AG09309 (cell line): ENCODE data around the gene KCNAB2.
A peak's percentile ranks its signal among the peaks of the same experiment; 100 is the strongest.

Source experiments
- DNase-seq: peaks from one replicate; pipeline ENCODE4 v3.0.0-alpha.2; 2010; ENCODE audit warnings: low read depth
- H3K4me3 ChIP-seq: 2 replicates; pipeline ENCODE4 v1.5.1; 2011; ENCODE audit warnings: mild to moderate bottlenecking, low read depth, low read length, moderate library complexity; ENCODE audit not compliant: control insufficient read depth
- TF ChIP-seq, protein P1 (sequence below): IDR thresholded peaks from 2 replicates; pipeline ENCODE4 v1.5.1; 2011; ENCODE audit warnings: mild to moderate bottlenecking, low read depth, low read length, inconsistent platforms; ENCODE audit not compliant: insufficient read depth, control insufficient read depth; ENCODE audit errors: missing control alignments

The KCNAB2 gene

DNA sequence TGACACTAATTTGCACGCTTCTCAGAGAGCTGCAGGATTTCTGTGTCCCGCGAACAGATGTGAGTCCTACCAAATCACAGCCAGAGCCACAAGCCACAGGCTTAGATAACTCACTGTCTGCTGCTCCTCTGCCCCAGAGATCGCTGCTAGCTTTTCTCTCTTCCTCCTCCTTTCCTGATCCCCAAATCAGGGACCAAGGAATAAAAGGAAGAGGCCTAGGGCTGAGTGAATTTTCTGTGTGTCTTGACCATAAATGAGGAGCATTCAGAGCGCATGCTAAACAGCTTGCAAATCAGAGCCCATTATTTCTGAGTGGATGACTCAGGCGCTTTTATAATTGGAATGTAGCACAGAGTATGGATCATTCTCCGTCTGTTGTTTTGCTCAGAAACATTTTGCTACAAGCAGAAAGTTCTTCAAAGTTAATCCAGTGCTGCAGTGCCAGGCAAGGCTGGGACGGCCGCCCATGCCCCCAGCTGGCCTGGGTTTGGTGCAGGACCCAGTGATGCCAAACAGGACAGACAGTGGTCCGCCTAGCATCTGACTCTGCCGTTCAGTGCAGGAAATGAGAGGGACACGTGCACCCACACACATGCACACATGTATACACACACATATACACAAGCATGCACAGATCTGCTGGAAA is 38.2 kb downstream of the KCNAB2 start:
- H3K4me3 ChIP-seq, result no peak overlapping the region
- peak; percentile 34 for DNase-seq
- TF ChIP-seq, protein P1, sequence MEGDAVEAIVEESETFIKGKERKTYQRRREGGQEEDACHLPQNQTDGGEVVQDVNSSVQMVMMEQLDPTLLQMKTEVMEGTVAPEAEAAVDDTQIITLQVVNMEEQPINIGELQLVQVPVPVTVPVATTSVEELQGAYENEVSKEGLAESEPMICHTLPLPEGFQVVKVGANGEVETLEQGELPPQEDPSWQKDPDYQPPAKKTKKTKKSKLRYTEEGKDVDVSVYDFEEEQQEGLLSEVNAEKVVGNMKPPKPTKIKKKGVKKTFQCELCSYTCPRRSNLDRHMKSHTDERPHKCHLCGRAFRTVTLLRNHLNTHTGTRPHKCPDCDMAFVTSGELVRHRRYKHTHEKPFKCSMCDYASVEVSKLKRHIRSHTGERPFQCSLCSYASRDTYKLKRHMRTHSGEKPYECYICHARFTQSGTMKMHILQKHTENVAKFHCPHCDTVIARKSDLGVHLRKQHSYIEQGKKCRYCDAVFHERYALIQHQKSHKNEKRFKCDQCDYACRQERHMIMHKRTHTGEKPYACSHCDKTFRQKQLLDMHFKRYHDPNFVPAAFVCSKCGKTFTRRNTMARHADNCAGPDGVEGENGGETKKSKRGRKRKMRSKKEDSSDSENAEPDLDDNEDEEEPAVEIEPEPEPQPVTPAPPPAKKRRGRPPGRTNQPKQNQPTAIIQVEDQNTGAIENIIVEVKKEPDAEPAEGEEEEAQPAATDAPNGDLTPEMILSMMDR, result no peak

DNA sequence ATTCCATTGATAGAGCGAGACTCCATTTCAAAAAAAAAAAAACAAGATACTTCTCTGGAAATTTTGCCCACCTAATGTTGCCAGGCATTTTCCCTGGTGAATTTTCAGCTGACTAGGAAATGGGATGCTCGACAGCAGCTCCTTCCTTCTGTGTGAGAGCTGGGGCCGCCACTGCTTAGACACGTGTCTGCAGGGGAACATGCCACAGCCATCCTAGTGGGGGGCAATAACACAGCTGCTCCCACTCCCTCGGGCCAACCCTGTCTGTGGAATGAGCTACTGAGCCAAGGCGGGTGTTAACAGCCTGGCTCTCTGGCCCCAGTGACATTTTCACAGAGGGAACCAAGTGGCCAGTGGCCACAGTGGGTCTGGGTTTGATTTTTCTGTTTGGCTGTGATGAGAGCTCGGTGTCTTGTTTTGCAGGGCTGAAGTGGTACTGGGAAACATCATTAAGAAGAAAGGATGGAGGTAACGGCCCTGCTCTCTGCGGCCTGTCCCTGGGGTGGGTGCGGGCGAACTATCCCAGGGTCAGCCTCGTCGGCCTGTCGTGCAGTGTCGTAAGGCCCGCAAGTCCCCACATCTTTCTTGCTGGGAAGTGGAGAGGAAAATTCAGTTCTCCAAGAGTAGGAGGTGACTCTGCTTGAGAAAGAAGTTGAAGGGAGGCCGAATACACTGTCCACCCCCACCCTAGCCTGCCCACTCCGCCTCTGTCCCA is 39.2 kb downstream of the KCNAB2 start:
- DNase-seq, result no peak
- TF ChIP-seq, protein P1, result no peak
- H3K4me3 ChIP-seq, result no peak overlapping the region

DNA sequence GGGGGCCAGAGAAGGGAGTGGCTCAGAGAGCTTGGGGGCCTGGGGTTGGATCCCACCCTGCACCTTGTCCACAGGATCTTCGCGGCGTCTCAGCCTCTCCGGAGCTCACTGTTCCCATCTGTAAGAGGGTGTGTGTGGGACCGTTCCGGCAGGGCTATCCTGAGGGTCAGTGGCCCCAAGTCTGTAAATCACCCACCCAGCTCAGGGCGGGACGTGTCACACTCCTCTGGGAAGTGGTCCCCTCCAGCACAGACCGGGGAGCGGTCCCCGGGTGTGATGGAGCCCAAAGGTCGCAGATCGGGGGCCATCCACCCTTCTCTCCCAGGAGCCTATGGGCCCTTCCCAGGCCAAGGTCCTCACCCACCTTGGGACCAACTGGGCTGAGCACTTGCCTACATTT is 40.0 kb downstream of the KCNAB2 start:
- DNase-seq, result no peak
- TF ChIP-seq, protein P1, result no peak
- no peak overlapping the region for H3K4me3 ChIP-seq

DNA sequence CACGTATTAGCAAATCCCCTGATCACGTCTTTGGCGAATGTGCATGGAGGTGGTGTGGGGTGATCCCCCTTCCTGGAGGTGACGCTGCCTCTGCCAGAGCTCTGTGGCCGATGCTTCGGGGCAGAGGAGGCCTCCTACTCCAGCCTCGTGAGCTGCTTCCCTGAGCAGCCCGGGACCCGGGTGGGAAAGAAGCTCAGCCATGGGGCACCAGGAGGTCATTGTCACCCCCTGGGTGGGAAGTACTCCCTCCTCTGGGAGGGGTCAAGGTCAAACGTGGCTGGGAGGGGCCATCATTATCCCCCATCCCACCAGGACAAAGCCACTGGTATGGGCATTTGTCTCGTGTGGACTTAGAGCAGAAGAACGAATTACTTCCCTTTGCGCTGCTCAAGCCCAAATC is 40.7 kb downstream of the KCNAB2 start:
- no peak overlapping the region for H3K4me3 ChIP-seq
- TF ChIP-seq, protein P1, result no peak
- DNase-seq, result no peak

DNA sequence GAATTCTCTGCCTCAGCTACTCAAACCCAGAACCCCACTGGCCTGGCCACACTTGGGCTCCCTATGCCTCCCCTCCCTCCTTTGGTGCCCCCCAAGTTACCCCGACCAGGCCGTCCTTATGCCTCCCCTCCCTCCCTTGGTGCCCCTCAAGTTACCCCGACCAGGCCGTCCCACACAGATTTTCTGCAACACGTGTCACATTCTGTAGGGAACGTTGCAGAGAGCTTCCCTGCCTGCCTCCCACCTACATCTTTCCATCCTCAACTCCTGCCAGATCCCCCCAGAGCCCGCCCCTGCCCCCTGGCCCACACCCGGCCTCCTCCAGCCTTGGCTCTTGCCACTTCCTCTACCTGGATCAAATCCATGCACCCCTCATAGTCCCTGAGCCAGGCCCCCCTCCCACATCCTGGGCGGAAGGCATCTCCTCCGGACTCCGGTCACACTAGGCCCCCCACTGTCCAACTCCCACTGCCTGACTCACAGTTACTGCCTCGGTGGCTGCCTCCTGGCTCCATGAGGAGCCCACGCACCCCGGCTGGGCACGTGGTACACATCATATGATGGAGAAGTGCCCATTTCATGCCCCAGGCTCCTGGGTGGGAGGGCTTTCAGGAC is 41.2 kb downstream of the KCNAB2 start:
- no peak overlapping the region for H3K4me3 ChIP-seq
- no peak for DNase-seq
- TF ChIP-seq, protein P1, result no peak

DNA sequence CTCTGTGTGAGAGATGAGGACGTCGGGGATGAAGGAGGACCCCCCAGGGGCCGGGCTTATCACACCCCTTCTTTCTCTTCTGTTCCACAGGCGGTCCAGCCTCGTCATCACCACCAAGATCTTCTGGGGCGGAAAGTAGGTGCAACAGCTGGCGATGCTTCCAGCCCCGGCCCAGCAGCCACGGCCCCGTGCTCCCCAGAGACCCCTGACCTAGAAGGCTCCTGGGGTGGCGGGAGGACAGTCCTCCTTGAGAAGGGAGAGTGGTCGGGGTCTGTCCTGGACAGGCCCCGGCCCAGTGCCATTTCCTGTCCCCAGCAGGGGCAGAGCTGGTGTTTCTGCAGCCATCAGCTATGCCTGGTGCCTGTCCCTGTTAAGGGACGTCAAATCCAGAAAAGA is 41.7 kb downstream of the KCNAB2 start:
- no peak for DNase-seq
- TF ChIP-seq, protein P1, result no peak
- H3K4me3 ChIP-seq, result no peak overlapping the region
